KOPT-K1 (cell line): ENCODE data around the gene CYTIP.

Experiments
- H3K27ac ChIP-seq: fragments of 200-600 bp; sonication (generic); 2 replicates; pipeline ENCODE4 v1.5.1; 2016; ENCODE audit warnings: antibody characterized with exemption, mild to moderate bottlenecking, low read depth, low read length; ENCODE audit not compliant: poor library complexity, severe bottlenecking
- H3K36me3 ChIP-seq: fragments of 200-600 bp; sonication (generic); 2 replicates; pipeline ENCODE4 v1.5.1; 2017; ENCODE audit warnings: antibody characterized with exemption, mild to moderate bottlenecking, low read length, moderate library complexity; ENCODE audit not compliant: insufficient read depth
- H3K9me3 ChIP-seq: fragments of 200-600 bp; sonication (generic); 2 replicates; pipeline ENCODE4 v1.5.1; 2017; ENCODE audit warnings: antibody characterized with exemption, low read length, mild to moderate bottlenecking; ENCODE audit not compliant: insufficient read depth, poor library complexity, severe bottlenecking

The CYTIP gene

DNA sequence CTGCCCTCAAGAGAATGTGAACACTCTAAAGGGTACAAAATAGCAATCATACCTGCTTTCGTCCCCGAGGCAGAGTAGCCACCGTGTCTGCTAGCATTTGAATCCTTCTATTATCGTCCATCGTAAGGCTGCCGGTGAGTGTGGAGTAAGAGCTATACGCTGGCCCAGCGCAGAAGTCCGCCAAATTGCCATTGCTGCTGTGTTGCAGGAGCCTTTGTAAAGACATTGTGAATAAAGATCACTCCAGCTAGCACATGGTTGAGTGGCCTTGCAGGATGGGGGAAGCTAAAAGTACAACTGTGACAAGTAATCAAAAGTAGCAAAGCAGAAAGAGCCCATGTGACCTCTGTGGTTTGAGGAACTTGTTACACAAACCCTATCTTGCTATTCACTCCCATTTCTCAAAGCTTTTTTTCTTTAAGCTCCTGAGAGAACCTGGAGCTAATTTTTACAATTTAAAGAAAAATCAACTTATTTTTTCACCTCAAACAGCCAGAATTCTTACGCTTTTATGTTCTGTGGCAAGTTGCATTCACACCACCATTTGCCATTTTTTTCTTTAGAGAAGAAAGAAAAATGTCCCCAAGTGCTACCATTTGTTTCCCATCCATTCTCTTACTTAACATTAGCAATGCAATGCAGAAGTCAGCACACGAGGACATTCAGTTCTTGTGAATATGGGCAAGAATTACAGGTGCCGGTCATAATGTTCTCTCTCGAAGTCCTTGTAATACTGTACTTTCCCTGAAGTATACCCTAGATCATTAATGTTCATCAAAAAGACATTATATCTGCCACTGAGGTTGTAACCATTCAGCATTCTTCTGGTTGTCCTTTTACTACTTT, at the start of gene CYTIP:
Gene CYTIP, minus strand, starts transcription at position 295 of the 846 bp plus-strand sequence. Its CDS starts 69 bp downstream, at position 226.
- Histone ChIP-seq H3K27ac (peak within 1 kb of the TSS; percentile 18), H3K36me3 (no peaks in the 10 kb centered on the region), H3K9me3 (no peaks in the 10 kb centered on the region)

DNA sequence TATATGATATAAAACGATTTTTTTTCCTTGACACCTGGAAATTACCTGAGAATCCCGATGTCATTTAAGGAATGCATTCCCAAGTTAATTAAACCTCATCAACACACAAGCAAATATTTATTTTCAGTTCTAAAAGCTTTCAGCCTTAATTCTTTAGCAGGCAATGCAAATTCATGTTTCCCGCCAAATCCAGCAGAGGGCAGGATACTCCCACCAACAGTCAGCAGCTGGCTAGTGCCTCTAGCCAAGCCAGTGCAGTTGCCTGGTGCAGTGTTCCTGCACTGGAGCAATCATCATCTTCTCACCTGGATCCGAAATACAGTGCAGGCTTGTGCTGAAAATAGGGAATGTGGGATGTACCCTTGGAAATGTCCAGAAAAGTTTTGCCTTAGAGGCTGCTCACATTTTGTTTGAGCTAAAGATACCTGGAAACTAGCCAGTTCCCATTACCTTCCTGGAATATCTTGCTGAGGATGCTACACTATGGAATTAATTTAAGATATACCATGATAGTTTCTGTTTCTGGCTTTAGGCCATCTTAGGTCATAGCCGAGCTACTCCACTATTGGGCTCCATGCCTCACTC, 48.4 kb upstream of the CYTIP start:
- Histone ChIP-seq H3K9me3 (no peaks in the 10 kb centered on the region), H3K36me3 (no peaks in the 10 kb centered on the region), H3K27ac (no peak overlapping the region)

DNA sequence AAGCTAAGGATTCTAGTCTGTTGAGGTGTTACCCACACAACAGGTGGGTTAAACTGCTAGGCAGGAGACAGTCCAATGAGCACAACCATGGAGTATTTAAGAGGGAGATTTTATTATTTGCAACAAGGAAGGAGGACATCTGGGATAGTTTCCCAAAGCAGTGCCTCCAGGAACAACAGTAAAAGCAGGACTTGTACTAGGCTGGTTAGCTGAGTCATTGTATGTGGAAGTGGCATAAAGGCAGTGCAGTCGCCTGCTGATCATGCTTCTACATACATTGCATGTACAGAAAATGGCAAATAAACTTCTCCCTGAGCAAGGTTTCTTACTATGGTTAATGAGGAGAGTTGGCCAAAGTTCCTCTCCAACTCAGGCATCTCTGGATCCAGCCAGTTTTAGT, 46.1 kb upstream of the CYTIP start:
- H3K9me3 ChIP-seq: no peaks in the 10 kb centered on the region
- H3K36me3 ChIP-seq: no peaks in the 10 kb centered on the region
- no peak overlapping the region for H3K27ac ChIP-seq

DNA sequence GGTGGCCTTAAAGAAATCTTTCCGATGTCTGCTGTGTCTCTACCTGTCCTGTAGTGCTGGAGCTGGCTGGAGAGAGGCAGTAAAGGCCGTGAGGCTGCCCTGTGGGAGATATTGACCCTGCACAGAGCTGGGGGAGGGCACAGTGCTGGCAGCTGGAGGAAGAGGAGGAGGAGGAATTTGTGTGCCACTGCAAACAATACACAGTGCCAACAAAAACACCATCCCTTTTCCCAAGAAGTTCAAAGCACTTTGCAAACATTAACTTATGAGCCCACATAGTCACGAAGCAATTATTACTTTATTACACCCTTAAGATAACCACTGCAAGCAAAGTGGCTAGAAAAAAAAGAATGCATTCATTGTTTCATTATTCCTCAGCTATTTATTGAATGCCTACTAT, 45.0 kb upstream of the CYTIP start:
- no peaks in the 10 kb centered on the region for H3K9me3 ChIP-seq
- no peak overlapping the region for H3K27ac ChIP-seq
- no peaks in the 10 kb centered on the region for H3K36me3 ChIP-seq

- H3K36me3 ChIP-seq: no peaks in the 10 kb centered on the region
- no peak overlapping the region for H3K27ac ChIP-seq
- no peaks in the 10 kb centered on the region for H3K9me3 ChIP-seq
Measured at GRCh38 chr2:157487747-157488146, 43.9 kb upstream of the CYTIP start.

- Histone ChIP-seq H3K27ac (no peak overlapping the region), H3K36me3 (no peaks in the 10 kb centered on the region), H3K9me3 (no peaks in the 10 kb centered on the region)
Measured at GRCh38 chr2:157487271-157487610, 43.4 kb upstream of the CYTIP start.

- Histone ChIP-seq H3K27ac (no peak overlapping the region), H3K9me3 (no peaks in the 10 kb centered on the region), H3K36me3 (no peaks in the 10 kb centered on the region)
Measured at GRCh38 chr2:157486596-157487270, 42.8 kb upstream of the CYTIP start.

DNA sequence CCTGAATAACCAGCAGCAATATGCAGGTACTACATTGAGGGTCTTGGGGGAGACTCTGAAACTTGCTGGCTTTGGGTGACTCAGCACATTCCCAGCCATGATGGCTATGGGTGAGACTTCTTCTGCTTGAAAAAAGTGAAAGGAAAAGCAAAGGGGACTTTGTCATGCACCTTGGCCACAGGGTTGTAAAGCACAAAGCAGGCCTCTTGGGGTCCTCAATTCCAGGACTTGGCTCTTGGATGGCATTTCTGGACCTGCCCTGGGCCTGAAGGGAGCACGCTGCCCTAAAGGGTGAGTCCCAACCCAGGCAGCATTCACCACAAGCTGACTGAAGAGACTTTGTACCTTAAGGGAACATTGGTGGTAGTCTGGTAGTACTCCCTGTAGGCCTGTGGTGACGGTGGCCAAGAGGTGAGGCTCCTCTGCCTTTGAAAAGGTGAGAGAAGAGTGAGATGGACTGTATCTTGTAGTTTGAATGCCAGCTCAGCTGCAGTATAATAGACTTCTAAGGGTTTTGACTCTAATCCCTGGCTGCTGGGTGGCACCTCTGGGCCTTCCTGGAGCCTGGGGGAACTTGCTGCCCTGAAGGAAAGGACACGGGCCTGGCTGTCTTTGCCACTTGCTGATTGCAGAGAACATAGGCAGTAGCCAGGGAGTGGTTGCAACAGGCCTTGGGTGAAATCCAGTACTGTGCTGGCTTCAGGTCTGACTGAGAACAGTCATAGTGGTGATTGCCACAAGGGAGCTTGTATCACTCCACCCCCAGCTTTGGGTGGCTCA, 36.5 kb upstream of the CYTIP start:
- Histone ChIP-seq H3K9me3 (no peaks in the 10 kb centered on the region), H3K27ac (no peak overlapping the region), H3K36me3 (no peaks in the 10 kb centered on the region)

DNA sequence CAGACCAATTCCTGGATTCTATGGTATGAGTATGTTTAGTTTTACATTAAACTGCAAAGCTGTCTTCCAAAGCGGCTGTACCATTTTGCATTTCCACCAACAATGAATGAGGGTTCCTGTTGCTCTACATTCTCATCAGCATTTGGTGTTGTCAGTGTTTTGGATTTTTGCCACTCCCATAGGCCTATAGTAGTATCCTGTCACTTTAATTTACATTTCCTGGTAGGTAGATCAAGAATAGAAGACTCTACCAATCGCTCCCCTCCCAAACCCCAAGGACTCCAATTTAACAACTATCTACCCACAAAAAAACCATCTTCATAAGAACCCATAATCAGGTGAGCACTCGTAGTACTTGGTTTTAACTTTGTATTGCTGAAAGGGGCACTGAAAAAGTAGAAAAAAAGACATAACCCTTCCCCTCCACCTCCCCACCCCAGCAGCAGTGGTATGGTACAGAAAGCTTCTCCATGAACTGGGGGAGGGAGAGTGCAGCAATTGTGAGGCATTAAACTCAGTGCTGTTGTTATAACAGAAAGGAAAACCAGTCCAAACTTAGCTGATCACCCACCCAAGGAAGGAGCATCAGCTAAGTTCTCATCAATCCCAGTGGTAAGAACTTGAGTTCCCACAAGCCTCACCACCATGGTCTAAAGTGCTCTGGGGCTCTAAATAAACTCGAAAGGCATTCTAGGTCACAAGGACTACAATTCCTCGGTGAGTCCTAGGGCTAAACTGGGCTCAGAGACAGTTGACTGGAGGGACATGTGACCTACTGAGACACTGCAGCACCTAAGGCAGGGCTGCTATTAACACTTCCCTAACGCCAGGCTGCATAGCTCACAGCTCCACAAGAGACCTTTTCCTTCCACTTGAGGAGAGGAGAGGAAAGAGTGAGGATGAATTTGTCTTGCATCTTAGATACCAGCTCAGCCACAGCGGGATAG, 35.5 kb upstream of the CYTIP start:
- Histone ChIP-seq H3K27ac (no peak overlapping the region), H3K9me3 (no peaks in the 10 kb centered on the region)

GRCh38 chr2:157477919-157478318, 34.0 kb upstream of the CYTIP start:
- Histone ChIP-seq H3K27ac (no peak overlapping the region), H3K9me3 (no peaks in the 10 kb centered on the region), H3K36me3 (no peaks in the 10 kb centered on the region)

More for the DNA sequence above, 35.5 kb upstream of the CYTIP start:
- no peaks in the 10 kb centered on the region for H3K36me3 ChIP-seq

- no peaks in the 10 kb centered on the region for H3K9me3 ChIP-seq
- no peaks in the 10 kb centered on the region for H3K36me3 ChIP-seq
- H3K27ac ChIP-seq: no peak overlapping the region
Measured at GRCh38 chr2:157476953-157477709, 33.2 kb upstream of the CYTIP start.

DNA sequence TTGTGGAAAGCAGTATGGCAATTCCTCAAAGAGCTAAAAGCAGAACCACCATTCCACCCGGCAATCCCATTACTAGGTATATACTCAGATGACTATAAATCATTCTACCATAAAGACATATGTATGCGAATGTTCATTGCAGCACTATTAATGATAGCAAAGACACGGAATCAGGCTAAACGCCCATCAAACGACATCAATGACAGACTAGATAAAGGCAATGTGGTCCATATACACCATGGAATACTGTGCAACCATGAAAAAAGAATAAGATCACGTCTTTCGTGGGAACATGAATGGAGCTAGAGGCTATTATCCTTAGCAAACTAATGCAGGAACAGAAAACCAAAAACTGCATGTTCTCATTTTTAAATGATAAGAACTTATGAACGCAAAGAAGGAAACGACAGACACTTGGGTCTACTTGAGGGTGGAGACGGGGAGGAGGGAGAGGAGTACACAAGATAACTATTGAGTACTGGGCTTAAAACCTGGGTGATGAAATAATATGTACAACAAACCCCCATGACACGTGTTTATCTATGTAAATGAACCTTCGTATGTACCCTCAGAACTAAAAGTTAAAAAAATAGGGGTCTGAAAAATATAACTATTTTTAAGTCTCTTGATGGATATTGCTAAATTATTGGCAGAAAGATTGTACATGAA, 32.0 kb upstream of the CYTIP start:
- H3K9me3 ChIP-seq: no peaks in the 10 kb centered on the region
- H3K36me3 ChIP-seq: no peaks in the 10 kb centered on the region
- H3K27ac ChIP-seq: no peak overlapping the region

DNA sequence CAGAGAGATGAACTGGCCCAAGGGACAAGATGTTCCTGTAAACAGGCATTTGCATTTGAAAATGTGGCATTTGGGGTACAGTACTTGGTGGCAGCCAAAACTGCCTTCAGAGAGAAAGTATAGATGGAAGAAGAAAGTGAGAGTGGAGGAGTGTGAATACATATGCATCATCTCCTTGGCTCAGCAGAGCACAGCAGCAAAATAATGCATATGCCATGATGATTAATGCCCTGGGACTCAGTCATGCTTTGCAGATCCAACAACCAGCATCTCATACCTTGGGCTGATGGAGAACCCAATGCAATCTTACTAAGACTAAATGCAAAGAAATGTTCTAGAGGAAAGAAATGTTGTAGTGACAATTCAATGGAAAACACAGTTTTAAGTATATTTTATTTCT, 29.7 kb upstream of the CYTIP start:
- Histone ChIP-seq H3K36me3 (no peaks in the 10 kb centered on the region), H3K27ac (no peak overlapping the region), H3K9me3 (no peaks in the 10 kb centered on the region)
